Measurements from ENCODE around the gene UFC1. TPM values are rescaled to one million over a fixed set of nuclear protein-coding genes. Genes with fewer than 3 reads are reported as not detected.
A peak's percentile ranks its signal among the peaks of the same experiment; 100 is the strongest.

UFC1 gene
- total RNA-seq (2014; rRNA removed; shearing (Covaris generic)) (42.6 and 86.2 TPM in 2 replicates), polyA plus RNA-seq (2016; fragmentation: Nextera tagmentation; extraction: Ambion mirVana) (89.5 and 89.6 TPM in 2 replicates)

GRCh38 chr1:161153682-161154337 lies at the start of gene UFC1:
UFC1 (plus strand) TSS chr1:161153978; CDS start chr1:161153998, 20 bp downstream.
- no peaks in the 10 kb centered on the region for H3K9me3 ChIP-seq (ENCODE audit: low read depth)
- in situ Hi-C loops (cut with MboI) = no loop called here
- DNase-seq = peak; percentile 97
- 1 to 2% methylated on average over 33 of the region's 33 CpGs for WGBS, 2 experiments (ENCODE audit: low coverage in 1 of 2, low lambda C conversion rate in 2 of 2, missing lambda C conversion rate in 2 of 2)
- peak within 1 kb of the TSS; percentile 85 for H3K4me2 ChIP-seq (ENCODE audit: unreplicated experiment)
- H3F3A ChIP-seq (ENCODE audit: insufficient read depth) = peaks cover 22% of the 10 kb centered on the region
- no peaks in the 10 kb centered on the region for H4K20me1 ChIP-seq (ENCODE audit: insufficient read depth)
- H3K36me3 ChIP-seq (ENCODE audit: low read depth) = no peaks in the 10 kb centered on the region; the same call in 1 of the 2 replicates
- H3K4me1 ChIP-seq (ENCODE audit: insufficient read depth) = peaks cover 3% of the 10 kb centered on the region
- TF ChIP-seq EZH2 (IDR thresholded peaks at IDR 0.05; ENCODE audit: insufficient read depth, poor library complexity, severe bottlenecking) (no peak), EZH2phosphoT487 (IDR thresholded peaks at IDR 0.05; ENCODE audit: insufficient read depth, low read depth) (no peak)
- H3K9ac ChIP-seq = peak within 1 kb of the TSS; percentile 98
- peak within 1 kb of the TSS; percentile 94 for H3K4me3 ChIP-seq
- no peaks in the 10 kb centered on the region for H3K27me3 ChIP-seq (replicated peaks; ENCODE audit: insufficient read depth)
- H3K9me2 ChIP-seq (ENCODE audit: insufficient read depth) = no peaks in the 10 kb centered on the region
- H3K27ac ChIP-seq = peak within 1 kb of the TSS; percentile 97
- H3K79me2 ChIP-seq (ENCODE audit: insufficient read depth) = peaks cover 18% of the 10 kb centered on the region
- peak within 1 kb of the TSS; percentile 95 for H2AFZ ChIP-seq

GRCh38 chr1:161106431-161106830 lies 47.3 kb upstream of the UFC1 start:
- no peak for TF ChIP-seq EZH2phosphoT487 (IDR thresholded peaks at IDR 0.05; ENCODE audit: insufficient read depth, low read depth)
- no peak for TF ChIP-seq EZH2 (IDR thresholded peaks at IDR 0.05; ENCODE audit: insufficient read depth, poor library complexity, severe bottlenecking)
- no peaks in the 10 kb centered on the region for H3K36me3 ChIP-seq (ENCODE audit: low read depth)
- 94 to 95% methylated on average over 1 of the region's 1 CpG for WGBS, 2 experiments (ENCODE audit: low coverage in 1 of 2, low lambda C conversion rate in 2 of 2, missing lambda C conversion rate in 2 of 2)

DNA sequence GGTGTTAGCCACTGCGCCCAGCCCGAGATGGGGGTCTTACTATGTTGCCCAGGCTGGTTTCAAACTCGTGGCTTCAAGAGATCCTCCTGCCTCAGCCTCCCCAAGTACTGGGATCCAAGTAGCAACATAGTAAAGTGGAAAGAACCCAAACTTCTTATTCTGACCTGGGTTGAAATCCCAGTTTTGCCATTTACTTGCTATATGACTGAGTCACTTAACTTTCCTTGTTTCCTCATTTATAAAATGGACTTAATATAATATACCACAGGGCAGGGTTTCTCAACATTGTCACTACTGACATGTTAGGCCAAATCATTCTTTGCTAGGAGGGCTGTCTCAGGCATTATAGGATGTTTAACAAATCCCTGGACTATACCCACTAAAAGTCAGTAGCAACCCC lies 42.7 kb upstream of the UFC1 start:
- Histone ChIP-seq H3K9me2 (ENCODE audit: insufficient read depth) (no peaks in the 10 kb centered on the region), H3K79me2 (ENCODE audit: insufficient read depth) (peaks cover 99% of the 10 kb centered on the region), H3K9me3 (ENCODE audit: low read depth) (no peaks in the 10 kb centered on the region), H2AFZ (no peak overlapping the region), H3K27ac (no peak overlapping the region), H3K36me3 (ENCODE audit: low read depth) (no peaks in the 10 kb centered on the region; the same call in 1 of the 2 replicates), H3K4me1 (ENCODE audit: insufficient read depth) (peaks cover 20% of the 10 kb centered on the region), H3K27me3 (replicated peaks; ENCODE audit: insufficient read depth) (no peaks in the 10 kb centered on the region), H3K4me2 (ENCODE audit: unreplicated experiment) (no peak overlapping the region), H3F3A (ENCODE audit: insufficient read depth) (0 out of 2 replicates have a peak, but pooled peaks cover 4% of the 10 kb centered on the region), H3K9ac (no peak overlapping the region), H3K4me3 (no peak overlapping the region), H4K20me1 (ENCODE audit: insufficient read depth) (no peaks in the 10 kb centered on the region)
- TF ChIP-seq EZH2 (IDR thresholded peaks at IDR 0.05; ENCODE audit: insufficient read depth, poor library complexity, severe bottlenecking) (no peak), EZH2phosphoT487 (IDR thresholded peaks at IDR 0.05; ENCODE audit: insufficient read depth, low read depth) (no peak)
- WGBS, 2 experiments (ENCODE audit: low coverage in 1 of 2, low lambda C conversion rate in 2 of 2, missing lambda C conversion rate in 2 of 2) = 77 to 79% methylated on average over 3 of the region's 3 CpGs
- in situ Hi-C loops (cut with MboI) = no loop called here
- DNase-seq = no peak

More at GRCh38 chr1:161106431-161106830, 47.3 kb upstream of the UFC1 start:
- Histone ChIP-seq H3F3A (ENCODE audit: insufficient read depth) (no peaks in the 10 kb centered on the region), H2AFZ (no peak overlapping the region), H3K4me1 (ENCODE audit: insufficient read depth) (no peaks in the 10 kb centered on the region), H3K9me3 (ENCODE audit: low read depth) (no peaks in the 10 kb centered on the region), H3K27ac (no peak overlapping the region), H3K79me2 (ENCODE audit: insufficient read depth) (peaks cover 96% of the 10 kb centered on the region), H3K4me3 (no peak overlapping the region), H3K9ac (no peak overlapping the region), H3K9me2 (ENCODE audit: insufficient read depth) (no peaks in the 10 kb centered on the region), H4K20me1 (ENCODE audit: insufficient read depth) (no peaks in the 10 kb centered on the region), H3K27me3 (replicated peaks; ENCODE audit: insufficient read depth) (no peaks in the 10 kb centered on the region), H3K4me2 (ENCODE audit: unreplicated experiment) (no peak overlapping the region)
- in situ Hi-C loops (cut with MboI) = no loop called here
- no peak for DNase-seq

GRCh38 chr1:161111527-161111926 lies 42.3 kb upstream of the UFC1 start:
- H3K9ac ChIP-seq = no peak overlapping the region
- no peaks in the 10 kb centered on the region for H3K9me3 ChIP-seq (ENCODE audit: low read depth)
- no peaks in the 10 kb centered on the region; the same call in 1 of the 2 replicates for H3K36me3 ChIP-seq (ENCODE audit: low read depth)
- no peak overlapping the region for H3K4me2 ChIP-seq (ENCODE audit: unreplicated experiment)
- no peaks in the 10 kb centered on the region for H3K27me3 ChIP-seq (replicated peaks; ENCODE audit: insufficient read depth)
- H3K4me3 ChIP-seq = no peak overlapping the region
- H4K20me1 ChIP-seq (ENCODE audit: insufficient read depth) = no peaks in the 10 kb centered on the region
- H3K4me1 ChIP-seq (ENCODE audit: insufficient read depth) = peaks cover 23% of the 10 kb centered on the region
- peaks cover 99% of the 10 kb centered on the region for H3K79me2 ChIP-seq (ENCODE audit: insufficient read depth)
- H3K27ac ChIP-seq = no peak overlapping the region
- 97 to 100% methylated on average over 2 of the region's 2 CpGs for WGBS, 2 experiments (ENCODE audit: low coverage in 1 of 2, low lambda C conversion rate in 2 of 2, missing lambda C conversion rate in 2 of 2)
- 0 out of 2 replicates have a peak, but pooled peaks cover 4% of the 10 kb centered on the region for H3F3A ChIP-seq (ENCODE audit: insufficient read depth)
- in situ Hi-C loops (cut with MboI) = no loop called here
- H3K9me2 ChIP-seq (ENCODE audit: insufficient read depth) = no peaks in the 10 kb centered on the region
- H2AFZ ChIP-seq = no peak overlapping the region
- no peak for DNase-seq
- TF ChIP-seq EZH2phosphoT487 (IDR thresholded peaks at IDR 0.05; ENCODE audit: insufficient read depth, low read depth) (no peak), EZH2 (IDR thresholded peaks at IDR 0.05; ENCODE audit: insufficient read depth, poor library complexity, severe bottlenecking) (no peak)
